CD4-positive, alpha-beta T cell (primary cell): ENCODE measurements around the gene SAA4. TPM values are rescaled to one million over a fixed set of nuclear protein-coding genes. Genes with fewer than 3 reads are reported as not detected.

ENCODE experiments used
- ATAC-seq: fragments of 200-7000 bp; cut with Tn5 transposase; one replicate; pipeline ENCODE4 v1.10.0; 2022; ENCODE audit warnings: mild to moderate bottlenecking; ENCODE audit not compliant: poor library complexity
- CTCF ChIA-PET: fragments of 350-600 bp; sonication (Branson Sonifier 250); formaldehyde crosslinking; loops from one replicate; lab custom pipeline; 2021; ENCODE audit warnings: antibody characterized with exemption, inconsistent platforms; lab: Charles Lee
- POLR2A ChIA-PET: fragments of 350-600 bp; sonication (Branson Sonifier 250); formaldehyde crosslinking; loops from one replicate; lab custom pipeline; 2021; ENCODE audit warnings: antibody characterized with exemption, inconsistent platforms; lab: Charles Lee
- DNase-seq, 14 experiments: peaks; one replicate each; pipeline ENCODE4 v3.0.0-alpha.2; 2013 to 2020; ENCODE audit warnings: mixed read lengths in 2 of 14
- H3K27ac ChIP-seq, 2 donors: one replicate each; pipeline versions ENCODE4 v1.5.1 to v1.7.0; 2013; ENCODE audit warnings: low read length in 2 of 2, low read depth in 1 of 2, mild to moderate bottlenecking in 1 of 2
- H3K27me3 ChIP-seq, 2 experiments: 1 replicate in 1 of 2; 2 replicates in 1 of 2; pipeline versions ENCODE4 v1.6.1 to v1.7.0; 2013; ENCODE audit warnings: low read length in 2 of 2, control low read depth in 1 of 2, mild to moderate bottlenecking in 1 of 2, moderate library complexity in 1 of 2; ENCODE audit not compliant: insufficient read depth in 2 of 2, control insufficient read depth in 1 of 2
- H3K36me3 ChIP-seq: one replicate; pipeline ENCODE4 v1.6.1; 2013; ENCODE audit warnings: low read length, control low read depth; ENCODE audit not compliant: insufficient read depth
- H3K4me1 ChIP-seq: one replicate; pipeline ENCODE4 v1.6.1; 2013; ENCODE audit warnings: low read length, control low read depth; ENCODE audit not compliant: insufficient read depth
- H3K4me3 ChIP-seq: one replicate; pipeline ENCODE4 v1.5.1; 2013; ENCODE audit warnings: mild to moderate bottlenecking, low read length, moderate library complexity
- H3K9me3 ChIP-seq, 2 experiments: 1 replicate in 1 of 2; 2 replicates in 1 of 2; pipeline versions ENCODE4 v1.6.1 to v1.7.0; 2013; ENCODE audit warnings: low read length in 2 of 2, mild to moderate bottlenecking in 2 of 2, control low read depth in 1 of 2, moderate library complexity in 1 of 2; ENCODE audit not compliant: control insufficient read depth in 1 of 2, insufficient read depth in 1 of 2
- H3K27ac Mint-ChIP-seq: one replicate; pipeline ENCODE4 v1.8.0; 2020; ENCODE audit warnings: mixed read lengths
- H3K27me3 Mint-ChIP-seq: one replicate; pipeline ENCODE4 v1.8.0; 2021; ENCODE audit warnings: mixed read lengths
- H3K36me3 Mint-ChIP-seq: one replicate; pipeline ENCODE4 v1.8.0; 2021; ENCODE audit warnings: low read depth, mixed read lengths
- H3K4me1 Mint-ChIP-seq: one replicate; pipeline ENCODE4 v1.8.0; 2021; ENCODE audit warnings: low read depth, mixed read lengths
- H3K4me3 Mint-ChIP-seq: one replicate; pipeline ENCODE4 v1.8.0; 2020; ENCODE audit warnings: mild to moderate bottlenecking, mixed read lengths
- H3K9me3 Mint-ChIP-seq: one replicate; pipeline ENCODE4 v1.8.0; 2020; ENCODE audit warnings: mixed read lengths
- CTCF ChIP-seq: fragments of 200-600 bp; IDR thresholded peaks from one replicate; pipeline ENCODE4 v1.8.0; 2022; ENCODE audit warnings: antibody characterized with exemption, mild to moderate bottlenecking
- intact Hi-C, 2 experiments: fragments of 100-400 bp; cut with DNase I in 1 of 2; cut with micrococcal nuclease in 1 of 2; formaldehyde crosslinking; loops; one replicate each; pipeline versions ENCODE4 v1.15.1 to v1.9.0; 2023 to 2025; cut with DNase I, micrococcal nuclease
- polyA plus RNA-seq, 2 donors: library from polyadenylated mRNA; unstranded; fragments of 120-200 nt; gene quantifications; one replicate each; pipeline ENCODE4 v1.2.1, GENCODE V29; 2013
- total RNA-seq, 174 experiments: library from RNA in 2 of 174; stranded (reverse) in 2 of 174; gene quantifications; one replicate each; pipeline ENCODE4 v1.2.3 and lab custom pipeline; 2021 to 2026

The SAA4 gene
- total RNA-seq: not detected
- not detected for polyA plus RNA-seq (2013, experiment 1 of 2)
- not detected for polyA plus RNA-seq (2013, experiment 2 of 2)
- 0 to 0.17 (median 0) reads per million in 172 experiments for total RNA-seq (lab: John Stamatoyannopoulos, UW)

GRCh38 chr11:18236664-18237356 is at the start of gene SAA4:
Gene SAA4, minus strand, starts transcription at chr11:18236802. Its CDS starts 876 bp downstream, at chr11:18235926.
- Histone ChIP-seq H3K27ac (no peak within 1 kb of the TSS), H3K9me3 (no peaks in the 10 kb centered on the region), H3K36me3 (no peaks in the 10 kb centered on the region), H3K4me1 (no peaks in the 10 kb centered on the region), H3K4me3 (no peak within 1 kb of the TSS), H3K27me3 (peaks cover 4 to 10% of the 10 kb centered on the region in 2 experiments)
- Mint-ChIP-seq H3K36me3 (no peaks in the 10 kb centered on the region), H3K27ac (no peak within 1 kb of the TSS), H3K27me3 (peaks cover 34% of the 10 kb centered on the region), H3K4me3 (no peak within 1 kb of the TSS), H3K4me1 (no peaks in the 10 kb centered on the region), H3K9me3 (no peaks in the 10 kb centered on the region)
- ATAC-seq (no peak), DNase-seq (no peak)
- TF ChIP-seq CTCF: no peak
- ChIA-PET CTCF (no interaction called here), POLR2A (no interaction called here)
- intact Hi-C loops: loop anchor here in 1 of 2 experiments (10.0 kb wide), 1 partner anchor 528 kb away; no protein-coding TSS in a partner anchor

GRCh38 chr11:18285841-18286240 is 49.2 kb upstream of the SAA4 start:
- Mint-ChIP-seq H3K9me3 (no peaks in the 10 kb centered on the region), H3K27me3 (no peaks in the 10 kb centered on the region), H3K27ac (no peak overlapping the region), H3K4me1 (peaks cover 7% of the 10 kb centered on the region), H3K4me3 (no peak overlapping the region), H3K36me3 (peaks cover 84% of the 10 kb centered on the region)
- Histone ChIP-seq H3K4me1 (peaks cover 4% of the 10 kb centered on the region), H3K4me3 (no peak overlapping the region), H3K9me3 (no peaks in the 10 kb centered on the region), H3K27me3 (no peaks in the 10 kb centered on the region), H3K27ac (no peak overlapping the region), H3K36me3 (peaks cover 74% of the 10 kb centered on the region)
- CTCF ChIA-PET: interaction anchor here (1.4 kb wide), 1 partner anchor 180 kb away, joined by 4 read pairs; the partner anchor contains the start of gene SAAL1
- POLR2A ChIA-PET: no interaction called here
- TF ChIP-seq CTCF: no peak
- DNase-seq: no peak
- intact Hi-C loops: no loop called here
- no peak for ATAC-seq

- POLR2A ChIA-PET: no interaction called here
- DNase-seq: no peak
- intact Hi-C loops: no loop called here
- Histone ChIP-seq H3K4me1 (peaks cover 6% of the 10 kb centered on the region), H3K36me3 (peaks cover 63% of the 10 kb centered on the region), H3K9me3 (no peaks in the 10 kb centered on the region), H3K4me3 (no peak overlapping the region), H3K27me3 (no peaks in the 10 kb centered on the region), H3K27ac (no peak overlapping the region)
- no peaks in the 10 kb centered on the region for H3K9me3 Mint-ChIP-seq
- H3K27me3 Mint-ChIP-seq: no peaks in the 10 kb centered on the region
- H3K4me3 Mint-ChIP-seq: no peak overlapping the region
- H3K4me1 Mint-ChIP-seq: peaks cover 12% of the 10 kb centered on the region
- no peak overlapping the region for H3K27ac Mint-ChIP-seq
- CTCF ChIA-PET: no interaction called here
- TF ChIP-seq CTCF: no peak
- H3K36me3 Mint-ChIP-seq: peaks cover 83% of the 10 kb centered on the region
- ATAC-seq: no peak
Measured at GRCh38 chr11:18282626-18283025, 46.0 kb upstream of the SAA4 start.
